Stimulated activated CD8-positive, alpha-beta memory T cell treated with anti-CD3 and anti-CD28 coated beads, Interleukin-4, amount 100 ng/mL, for 4 hours (primary cell): ENCODE measurements around the gene HIPK4.
"Not testable (repeated sequence)": the region's sequence is repeated elsewhere in the genome, so short reads cannot be mapped to it uniquely, and the experiment has no call there.

ENCODE experiments used
- DNase-seq, 2 donors: peaks; one replicate each; pipeline ENCODE4 v3.0.0-alpha.2; 2020; ENCODE audit warnings: low read depth in 2 of 2, low spot score in 1 of 2

The HIPK4 gene

GRCh38 chr19:40341601-40342482 is 48.1 kb downstream of the HIPK4 start:
- no peak for DNase-seq

GRCh38 chr19:40339018-40339728 is 50.8 kb downstream of the HIPK4 start:
- no peak for DNase-seq

GRCh38 chr19:40337594-40337993 is 52.4 kb downstream of the HIPK4 start:
- DNase-seq: no peak

GRCh38 chr19:40337107-40337506 is 52.9 kb downstream of the HIPK4 start:
- DNase-seq: no peak

- no peak for DNase-seq
Measured at GRCh38 chr19:40336601-40336900, 53.4 kb downstream of the HIPK4 start.

GRCh38 chr19:40335855-40336600 is 54.0 kb downstream of the HIPK4 start:
- DNase-seq: no peak

- no peak for DNase-seq
Measured at GRCh38 chr19:40335101-40335500, 54.9 kb downstream of the HIPK4 start.

- not testable (repeated sequence) for DNase-seq
Measured at GRCh38 chr19:40333083-40333482, 56.9 kb downstream of the HIPK4 start.

- DNase-seq: no peak
Measured at GRCh38 chr19:40332669-40333068, 57.3 kb downstream of the HIPK4 start.

GRCh38 chr19:40331052-40331451 is 58.9 kb downstream of the HIPK4 start:
- DNase-seq: no peak
